Stomach (tissue), 4 donors: Measurements from ENCODE around the gene PSMA5.

Experiments used
- POLR2AphosphoS5 ChIP-seq, 3 donors: sonication (generic); formaldehyde crosslinking; IDR thresholded peaks; one replicate each; pipeline ENCODE4 v1.6.1; 2016; ENCODE audit warnings: antibody characterized with exemption in 3 of 3
- TF ChIP-seq, protein P1 (sequence below), 7 experiments: fragments of 450-650 bp in 4 of 7; fragments of 200-600 bp in 3 of 7; sonication (generic) in 3 of 7; IDR thresholded peaks; one replicate each; pipeline ENCODE4 v1.5.1; 2016 to 2019; ENCODE audit warnings: antibody characterized with exemption in 7 of 7, control low read depth in 2 of 7, mild to moderate bottlenecking in 1 of 7

DNA sequence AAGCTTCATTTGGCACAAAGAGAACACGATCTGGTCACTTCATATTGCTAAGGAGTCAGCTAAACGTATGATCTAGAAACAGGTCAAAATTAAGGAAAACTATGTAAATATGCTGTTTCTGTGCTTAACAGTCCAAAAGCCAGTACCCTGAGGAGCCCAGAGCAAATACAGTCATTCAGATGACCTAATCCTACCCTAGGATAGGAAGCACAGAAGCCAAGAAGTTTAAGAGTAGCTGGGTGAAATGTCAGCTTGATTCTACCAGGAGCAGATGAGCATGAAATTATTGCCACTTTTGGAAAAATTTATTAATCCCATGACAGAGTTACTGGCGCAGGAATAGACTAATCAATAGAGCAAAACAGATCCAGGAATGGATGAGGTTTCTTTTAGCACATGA lies 46.8 kb downstream of the PSMA5 start:
- TF ChIP-seq, protein P1, sequence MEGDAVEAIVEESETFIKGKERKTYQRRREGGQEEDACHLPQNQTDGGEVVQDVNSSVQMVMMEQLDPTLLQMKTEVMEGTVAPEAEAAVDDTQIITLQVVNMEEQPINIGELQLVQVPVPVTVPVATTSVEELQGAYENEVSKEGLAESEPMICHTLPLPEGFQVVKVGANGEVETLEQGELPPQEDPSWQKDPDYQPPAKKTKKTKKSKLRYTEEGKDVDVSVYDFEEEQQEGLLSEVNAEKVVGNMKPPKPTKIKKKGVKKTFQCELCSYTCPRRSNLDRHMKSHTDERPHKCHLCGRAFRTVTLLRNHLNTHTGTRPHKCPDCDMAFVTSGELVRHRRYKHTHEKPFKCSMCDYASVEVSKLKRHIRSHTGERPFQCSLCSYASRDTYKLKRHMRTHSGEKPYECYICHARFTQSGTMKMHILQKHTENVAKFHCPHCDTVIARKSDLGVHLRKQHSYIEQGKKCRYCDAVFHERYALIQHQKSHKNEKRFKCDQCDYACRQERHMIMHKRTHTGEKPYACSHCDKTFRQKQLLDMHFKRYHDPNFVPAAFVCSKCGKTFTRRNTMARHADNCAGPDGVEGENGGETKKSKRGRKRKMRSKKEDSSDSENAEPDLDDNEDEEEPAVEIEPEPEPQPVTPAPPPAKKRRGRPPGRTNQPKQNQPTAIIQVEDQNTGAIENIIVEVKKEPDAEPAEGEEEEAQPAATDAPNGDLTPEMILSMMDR (IDR thresholded peaks at IDR 0.05) = no peak
- TF ChIP-seq POLR2AphosphoS5 (IDR thresholded peaks at IDR 0.05) = no peak
